Aortic smooth muscle cell (primary cell): ENCODE results near the gene IFNA21. TPM values are rescaled to one million over a fixed set of nuclear protein-coding genes. Genes with fewer than 3 reads are reported as not detected.

Experiments used
- total RNA-seq: library from RNA; depleted of rRNA; stranded (reverse); fragments of >200 nt; gene quantifications from 2 replicates; pipeline ENCODE4 v1.2.3, GENCODE V29; 2014

IFNA21 gene
- not detected in 2 replicates for total RNA-seq

DNA sequence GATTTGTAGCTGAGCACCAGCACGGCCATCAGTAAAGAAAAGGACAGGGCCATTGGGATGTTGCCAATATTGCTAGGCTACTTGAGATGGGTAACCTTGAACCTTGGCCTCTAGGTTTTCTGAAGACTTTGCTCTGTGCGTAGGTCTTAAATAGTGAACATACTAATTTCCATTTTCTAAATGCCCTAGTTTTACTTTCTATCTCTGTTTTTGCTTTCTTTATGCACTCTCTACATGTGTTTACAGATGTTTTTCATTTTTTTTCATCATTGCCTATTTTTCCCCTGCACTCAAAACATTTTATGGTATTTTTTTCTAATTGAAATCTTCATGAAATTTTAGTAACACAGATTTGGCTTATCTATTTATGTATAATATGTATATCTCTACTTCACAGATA, at the start of gene IFNA21:
Gene IFNA21, minus strand, starts transcription at position 101 of the 400 bp plus-strand sequence. Its CDS starts 48 bp downstream, at position 53.

DNA sequence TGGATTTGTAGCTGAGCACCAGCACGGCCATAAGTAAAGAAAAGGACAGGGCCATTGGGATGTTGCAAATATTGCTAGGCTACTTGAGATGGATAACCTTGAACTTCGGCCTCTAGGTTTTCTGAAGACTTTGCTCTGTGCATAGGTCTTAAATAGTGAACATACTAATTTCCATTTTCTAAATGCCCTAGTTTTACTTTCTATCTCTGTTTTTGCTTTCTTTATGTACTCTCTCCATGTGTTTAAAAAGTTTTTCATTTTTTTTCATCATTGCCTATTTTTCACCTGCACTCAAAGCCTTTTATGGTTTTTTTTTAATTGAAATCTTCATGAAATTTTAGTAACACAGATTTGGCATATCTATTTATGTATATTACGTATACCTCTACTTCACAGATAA, 40.6 kb upstream of the IFNA21 start, which contains the start of gene IFNA10:
Gene IFNA10, minus strand, starts transcription at position 101 of the 400 bp plus-strand sequence. Its CDS starts 46 bp downstream, at position 55.

DNA sequence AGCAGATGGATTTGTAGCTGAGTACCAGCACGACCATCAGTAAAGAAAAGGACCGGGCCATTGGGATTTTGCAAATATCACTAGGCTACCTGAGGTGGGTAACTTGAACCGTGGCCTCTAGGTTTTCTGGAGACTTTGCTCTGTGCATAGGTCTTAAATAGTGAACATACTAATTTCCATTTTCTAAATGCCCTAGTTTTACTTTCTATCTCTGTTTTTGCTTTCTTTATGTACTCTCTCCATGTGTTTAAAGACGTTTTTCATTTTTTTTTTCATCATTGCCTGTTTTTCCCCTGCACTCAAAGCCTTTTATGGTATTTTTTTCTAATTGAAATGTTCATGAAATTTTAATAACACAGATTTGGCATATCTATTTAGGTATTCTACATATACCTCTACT, 35.6 kb upstream of the IFNA21 start, which contains the start of gene IFNA7:
Gene IFNA7, minus strand, starts transcription at position 101 of the 400 bp plus-strand sequence. Its CDS starts 40 bp downstream, at position 61.

GRCh38 chr9:21187487-21187886, 21.0 kb upstream of the IFNA21 start, which contains the start of gene IFNA4:
Gene IFNA4 (minus strand): TSS chr9:21187587. CDS start chr9:21187531, 56 bp downstream.

DNA sequence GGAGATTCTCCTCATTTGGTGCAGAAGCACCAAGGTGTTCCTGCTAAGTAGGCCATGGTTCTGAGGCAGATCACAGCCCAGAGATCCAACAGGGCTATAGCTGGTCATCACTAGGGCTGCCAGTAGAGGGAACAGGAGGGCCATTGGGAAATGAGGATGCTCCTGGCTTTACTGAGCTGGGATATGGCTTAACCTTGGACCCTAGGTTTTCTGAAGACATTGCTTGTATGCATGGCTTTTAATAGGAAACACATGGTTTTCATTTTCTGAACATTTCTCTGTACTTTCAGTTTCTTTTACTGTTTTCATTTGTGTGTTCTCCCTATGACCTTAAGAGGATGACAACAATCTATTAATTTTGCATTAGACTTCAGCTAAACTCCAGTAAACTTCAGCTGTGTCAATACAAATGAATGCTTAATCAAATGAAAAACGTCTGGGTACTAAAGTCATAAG, 25.0 kb downstream of the IFNA21 start, which contains the start of gene IFNW1:
Gene IFNW1, minus strand, starts transcription at position 406 of the 456 bp plus-strand sequence. Its CDS starts 262 bp downstream, at position 144.

Other genes starting within 250 kb of the IFNA21 start
- 1.2 and 1.7 TPM in 2 replicates for gene HACD4, start 135.0 kb downstream of the IFNA21 start, total RNA-seq
- not detected in 2 replicates for gene IFNB1, start 88.7 kb downstream of the IFNA21 start, total RNA-seq
- gene IFNW1, start 24.8 kb downstream of the IFNA21 start, total RNA-seq: not detected in 2 replicates
- gene IFNA4, start 20.9 kb upstream of the IFNA21 start, total RNA-seq: not detected in 2 replicates
- gene IFNA7, start 35.5 kb upstream of the IFNA21 start, total RNA-seq: not detected in 2 replicates
- not detected in 2 replicates for gene IFNA10, start 40.5 kb upstream of the IFNA21 start, total RNA-seq
- not detected in 2 replicates for gene IFNA16, start 50.7 kb upstream of the IFNA21 start, total RNA-seq
- not detected in 2 replicates for gene IFNA17, start 61.6 kb upstream of the IFNA21 start, total RNA-seq
- not detected in 2 replicates for gene IFNA14, start 73.3 kb upstream of the IFNA21 start, total RNA-seq
- not detected in 2 replicates for gene IFNA5, start 138.7 kb upstream of the IFNA21 start, total RNA-seq
- 42.0 TPM in 2 replicates for gene KLHL9, start 168.7 kb upstream of the IFNA21 start, total RNA-seq
- gene IFNA6, start 184.2 kb upstream of the IFNA21 start, total RNA-seq: not detected in 2 replicates
- not detected in 2 replicates for gene IFNA13, start 201.4 kb upstream of the IFNA21 start, total RNA-seq
- not detected in 2 replicates for gene IFNA2, start 218.7 kb upstream of the IFNA21 start, total RNA-seq
- not detected in 2 replicates for gene IFNA8, start 242.5 kb upstream of the IFNA21 start, total RNA-seq